PFSK-1 (cell line): ENCODE measurements around the gene SOX4.

Experiments
- POLR2AphosphoS5 ChIP-seq: IDR thresholded peaks from 2 replicates; pipeline ENCODE4 v1.6.1; 2012; ENCODE audit warnings: low read depth, mild to moderate bottlenecking, control low read depth, low read length, moderate library complexity
- SIN3A ChIP-seq: IDR thresholded peaks from 2 replicates; pipeline ENCODE4 v1.6.1; 2012; ENCODE audit warnings: mild to moderate bottlenecking, low read length, moderate library complexity, borderline replicate concordance; ENCODE audit not compliant: insufficient read depth
- TAF1 ChIP-seq: IDR thresholded peaks from 2 replicates; pipeline ENCODE4 v1.6.1; 2012; ENCODE audit warnings: low read length, control low read depth, borderline replicate concordance; ENCODE audit not compliant: insufficient read depth
- TF ChIP-seq, protein P1 (sequence below), 2 experiments: IDR thresholded peaks; 2 replicates each; pipeline versions ENCODE4 v1.6.1 to v1.8.0; 2011 to 2012; ENCODE audit warnings: low read depth in 2 of 2, low read length in 2 of 2, control low read depth in 1 of 2, inconsistent platforms in 1 of 2, mild to moderate bottlenecking in 1 of 2, moderate library complexity in 1 of 2; ENCODE audit not compliant: insufficient read depth in 1 of 2

- TF ChIP-seq, protein P1, sequence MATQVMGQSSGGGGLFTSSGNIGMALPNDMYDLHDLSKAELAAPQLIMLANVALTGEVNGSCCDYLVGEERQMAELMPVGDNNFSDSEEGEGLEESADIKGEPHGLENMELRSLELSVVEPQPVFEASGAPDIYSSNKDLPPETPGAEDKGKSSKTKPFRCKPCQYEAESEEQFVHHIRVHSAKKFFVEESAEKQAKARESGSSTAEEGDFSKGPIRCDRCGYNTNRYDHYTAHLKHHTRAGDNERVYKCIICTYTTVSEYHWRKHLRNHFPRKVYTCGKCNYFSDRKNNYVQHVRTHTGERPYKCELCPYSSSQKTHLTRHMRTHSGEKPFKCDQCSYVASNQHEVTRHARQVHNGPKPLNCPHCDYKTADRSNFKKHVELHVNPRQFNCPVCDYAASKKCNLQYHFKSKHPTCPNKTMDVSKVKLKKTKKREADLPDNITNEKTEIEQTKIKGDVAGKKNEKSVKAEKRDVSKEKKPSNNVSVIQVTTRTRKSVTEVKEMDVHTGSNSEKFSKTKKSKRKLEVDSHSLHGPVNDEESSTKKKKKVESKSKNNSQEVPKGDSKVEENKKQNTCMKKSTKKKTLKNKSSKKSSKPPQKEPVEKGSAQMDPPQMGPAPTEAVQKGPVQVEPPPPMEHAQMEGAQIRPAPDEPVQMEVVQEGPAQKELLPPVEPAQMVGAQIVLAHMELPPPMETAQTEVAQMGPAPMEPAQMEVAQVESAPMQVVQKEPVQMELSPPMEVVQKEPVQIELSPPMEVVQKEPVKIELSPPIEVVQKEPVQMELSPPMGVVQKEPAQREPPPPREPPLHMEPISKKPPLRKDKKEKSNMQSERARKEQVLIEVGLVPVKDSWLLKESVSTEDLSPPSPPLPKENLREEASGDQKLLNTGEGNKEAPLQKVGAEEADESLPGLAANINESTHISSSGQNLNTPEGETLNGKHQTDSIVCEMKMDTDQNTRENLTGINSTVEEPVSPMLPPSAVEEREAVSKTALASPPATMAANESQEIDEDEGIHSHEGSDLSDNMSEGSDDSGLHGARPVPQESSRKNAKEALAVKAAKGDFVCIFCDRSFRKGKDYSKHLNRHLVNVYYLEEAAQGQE (IDR thresholded peaks at IDR 0.05; ENCODE audit: insufficient read depth in 1 of 2, low read depth in 2 of 2, low read length in 2 of 2), result no peak
- TF ChIP-seq POLR2AphosphoS5 (no peak), TAF1 (no peak), SIN3A (no peak)
These were observed 10.5 kb downstream of the SOX4 start for GRCh38 chr6:21604081-21604480.
